Mucosa of descending colon (tissue), 3 donors: Measurements from ENCODE around the gene BMP3. TPM values are rescaled to one million over a fixed set of nuclear protein-coding genes. Genes with fewer than 3 reads are reported as not detected.

Experiments
- ATAC-seq: fragments of 200-7000 bp; cut with Tn5 transposase; one replicate; pipeline ENCODE4 v1.9.1; 2020; ENCODE audit warnings: mild to moderate bottlenecking, moderate library complexity
- DNase-seq, 3 donors: peaks; one replicate each; pipeline ENCODE4 v3.0.0-alpha.2; 2020
- H3K36me3 ChIP-seq: fragments of 200-600 bp; one replicate; pipeline ENCODE4 v1.8.0; 2021; ENCODE audit warnings: low read depth, mild to moderate bottlenecking
- H3K4me1 ChIP-seq: fragments of 200-600 bp; one replicate; pipeline ENCODE4 v1.8.0; 2021; ENCODE audit warnings: low read depth, mild to moderate bottlenecking
- H3K4me3 ChIP-seq: fragments of 200-600 bp; one replicate; pipeline ENCODE4 v1.8.0; 2021; ENCODE audit warnings: mild to moderate bottlenecking
- H3K9me3 ChIP-seq: fragments of 200-600 bp; one replicate; pipeline ENCODE4 v1.8.0; 2021; ENCODE audit warnings: mild to moderate bottlenecking
- CTCF ChIP-seq: fragments of 200-600 bp; IDR thresholded peaks from one replicate; pipeline ENCODE4 v1.8.0; 2022; ENCODE audit warnings: antibody characterized with exemption, mild to moderate bottlenecking
- intact Hi-C, 2 donors: fragments of 100-400 bp; cut with DNase I in 1 of 2; cut with micrococcal nuclease in 1 of 2; formaldehyde crosslinking; loops; one replicate each; pipeline versions ENCODE4 v1.11.0 to v1.11.1; 2022; cut with DNase I, micrococcal nuclease
- total RNA-seq, 3 donors: library from RNA; stranded (reverse); fragmentation: NEBNext Ultra II Directional in 2 of 3; extraction: Animal tissue kit (Norgen Biotek cat#: 25700) in 2 of 3; gene quantifications; one replicate each; pipeline versions ENCODE4 v1.2.1 to v1.2.4, GENCODE V29; 2021 to 2023
- donor health status: DM: no; HTN: no; CAD: no; lungs with moderate emphysema.
- donor health status: DM: no; HTN: no; CAD: no.
- donor health status: DM: no; HTN: yes; CAD: no.

BMP3 gene
- total RNA-seq, 3 donors from 2014 or later: 20.9 to 67.9 (median 39.6) TPM

- Histone ChIP-seq H3K4me1 (no peaks in the 10 kb centered on the region), H3K36me3 (no peaks in the 10 kb centered on the region), H3K4me3 (no peak overlapping the region), H3K9me3 (no peaks in the 10 kb centered on the region)
- TF ChIP-seq CTCF: no peak
- ATAC-seq (no peak), DNase-seq (no peak)
- intact Hi-C loops: no loop called here
Observed at GRCh38 chr4:81049907-81050306, 19.4 kb downstream of the BMP3 start.

- DNase-seq: peak in 2 of 3 donors; percentile 61 to 91
- TF ChIP-seq CTCF: peak; percentile 17
- peak; percentile 92 for ATAC-seq
- H3K9me3 ChIP-seq: no peaks in the 10 kb centered on the region
- H3K4me3 ChIP-seq: no peak overlapping the region
- H3K36me3 ChIP-seq: no peaks in the 10 kb centered on the region
- no peaks in the 10 kb centered on the region for H3K4me1 ChIP-seq
- intact Hi-C loops: no loop called here
Observed at GRCh38 chr4:81052119-81053068, 21.9 kb downstream of the BMP3 start.

- TF ChIP-seq CTCF: no peak
- no peak for DNase-seq
- H3K36me3 ChIP-seq: no peaks in the 10 kb centered on the region
- intact Hi-C loops: no loop called here
- no peak overlapping the region for H3K4me3 ChIP-seq
- no peaks in the 10 kb centered on the region for H3K9me3 ChIP-seq
- no peak for ATAC-seq
- H3K4me1 ChIP-seq: no peaks in the 10 kb centered on the region
Observed at GRCh38 chr4:81058621-81059020, 28.1 kb downstream of the BMP3 start.

GRCh38 chr4:81060587-81061343 is 30.3 kb downstream of the BMP3 start:
- intact Hi-C loops: no loop called here
- ATAC-seq: no peak
- Histone ChIP-seq H3K4me3 (no peak overlapping the region), H3K9me3 (no peaks in the 10 kb centered on the region), H3K36me3 (no peaks in the 10 kb centered on the region), H3K4me1 (no peaks in the 10 kb centered on the region)
- TF ChIP-seq CTCF: no peak
- DNase-seq: no peak

GRCh38 chr4:81061344-81061730 is 30.8 kb downstream of the BMP3 start:
- H3K4me1 ChIP-seq: no peaks in the 10 kb centered on the region
- H3K36me3 ChIP-seq: no peaks in the 10 kb centered on the region
- no peak for DNase-seq
- intact Hi-C loops: no loop called here
- TF ChIP-seq CTCF: no peak
- no peak overlapping the region for H3K4me3 ChIP-seq
- H3K9me3 ChIP-seq: no peaks in the 10 kb centered on the region
- no peak for ATAC-seq
